Esophagus muscularis mucosa (tissue), 3 donors: ENCODE measurements around the gene TLL2.

Experiments used
- POLR2A ChIP-seq: fragments of 450-650 bp; IDR thresholded peaks from one replicate; pipeline ENCODE4 v1.6.1; 2017; ENCODE audit warnings: antibody characterized with exemption, moderate library complexity, mild to moderate bottlenecking, low read depth
- POLR2AphosphoS5 ChIP-seq, 2 donors: sonication (generic); formaldehyde crosslinking; IDR thresholded peaks; one replicate each; pipeline ENCODE4 v1.6.1; 2017; ENCODE audit warnings: antibody characterized with exemption in 2 of 2
- TF ChIP-seq, protein P1 (sequence below), 3 experiments: fragments of 200-600 bp in 2 of 3; fragments of 450-650 bp in 1 of 3; sonication (generic) in 2 of 3; IDR thresholded peaks; one replicate each; pipeline ENCODE4 v1.5.1; 2017 to 2019; ENCODE audit warnings: antibody characterized with exemption in 3 of 3, mild to moderate bottlenecking in 2 of 3, moderate library complexity in 1 of 3

DNA sequence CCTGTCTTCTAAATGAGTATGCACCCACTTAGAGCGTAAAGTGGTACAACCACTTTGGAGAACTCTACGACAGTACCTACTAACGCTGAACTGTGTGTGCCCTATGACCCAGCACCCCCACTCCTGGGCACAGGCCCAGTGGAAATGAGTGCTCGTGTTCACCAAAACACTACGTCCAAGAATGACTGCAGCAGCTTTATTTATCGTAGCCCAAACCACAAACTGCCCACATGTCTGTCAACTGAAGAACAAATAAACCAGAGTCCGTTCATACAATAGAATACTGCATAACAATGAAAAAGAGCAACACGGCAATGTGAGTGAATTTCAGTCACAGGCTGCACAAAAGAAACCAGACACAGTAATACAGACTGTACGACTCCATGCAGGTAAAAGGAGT lies 35.4 kb downstream of the TLL2 start:
- TF ChIP-seq POLR2AphosphoS5 (IDR thresholded peaks at IDR 0.05) (no peak), POLR2A (no peak)
- TF ChIP-seq, protein P1, sequence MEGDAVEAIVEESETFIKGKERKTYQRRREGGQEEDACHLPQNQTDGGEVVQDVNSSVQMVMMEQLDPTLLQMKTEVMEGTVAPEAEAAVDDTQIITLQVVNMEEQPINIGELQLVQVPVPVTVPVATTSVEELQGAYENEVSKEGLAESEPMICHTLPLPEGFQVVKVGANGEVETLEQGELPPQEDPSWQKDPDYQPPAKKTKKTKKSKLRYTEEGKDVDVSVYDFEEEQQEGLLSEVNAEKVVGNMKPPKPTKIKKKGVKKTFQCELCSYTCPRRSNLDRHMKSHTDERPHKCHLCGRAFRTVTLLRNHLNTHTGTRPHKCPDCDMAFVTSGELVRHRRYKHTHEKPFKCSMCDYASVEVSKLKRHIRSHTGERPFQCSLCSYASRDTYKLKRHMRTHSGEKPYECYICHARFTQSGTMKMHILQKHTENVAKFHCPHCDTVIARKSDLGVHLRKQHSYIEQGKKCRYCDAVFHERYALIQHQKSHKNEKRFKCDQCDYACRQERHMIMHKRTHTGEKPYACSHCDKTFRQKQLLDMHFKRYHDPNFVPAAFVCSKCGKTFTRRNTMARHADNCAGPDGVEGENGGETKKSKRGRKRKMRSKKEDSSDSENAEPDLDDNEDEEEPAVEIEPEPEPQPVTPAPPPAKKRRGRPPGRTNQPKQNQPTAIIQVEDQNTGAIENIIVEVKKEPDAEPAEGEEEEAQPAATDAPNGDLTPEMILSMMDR (IDR thresholded peaks at IDR 0.05): no peak
